COLO668 (cell line): ENCODE results near the gene IFT57.
"Not testable (repeated sequence)": the region's sequence is repeated elsewhere in the genome, so short reads cannot be mapped to it uniquely, and the experiment has no call there.

Experiments
- DNase-seq: peaks from one replicate; lab custom pipeline; 2025; ENCODE audit not compliant: unreplicated experiment; lab: John Stamatoyannopoulos, UW

The IFT57 gene

DNA sequence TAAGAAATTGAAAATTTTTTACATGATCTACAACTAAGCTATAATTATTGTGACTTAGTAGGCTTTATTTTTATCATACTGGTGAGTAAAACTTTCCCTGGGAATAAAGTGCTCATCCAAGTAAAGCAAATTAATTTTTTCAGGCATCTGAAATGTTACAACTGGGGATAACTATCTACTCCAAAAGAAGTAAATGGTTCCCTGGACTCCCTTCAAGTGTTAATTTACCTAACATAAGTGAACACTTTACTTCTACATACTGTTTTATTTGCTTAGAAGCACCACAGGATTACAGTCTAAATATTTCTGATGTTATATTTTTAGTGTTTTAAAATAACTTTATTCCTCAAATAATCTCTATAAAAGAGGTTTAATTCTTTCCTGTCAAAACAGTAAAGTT is 57.8 kb downstream of the IFT57 start:
- no peak for DNase-seq

DNA sequence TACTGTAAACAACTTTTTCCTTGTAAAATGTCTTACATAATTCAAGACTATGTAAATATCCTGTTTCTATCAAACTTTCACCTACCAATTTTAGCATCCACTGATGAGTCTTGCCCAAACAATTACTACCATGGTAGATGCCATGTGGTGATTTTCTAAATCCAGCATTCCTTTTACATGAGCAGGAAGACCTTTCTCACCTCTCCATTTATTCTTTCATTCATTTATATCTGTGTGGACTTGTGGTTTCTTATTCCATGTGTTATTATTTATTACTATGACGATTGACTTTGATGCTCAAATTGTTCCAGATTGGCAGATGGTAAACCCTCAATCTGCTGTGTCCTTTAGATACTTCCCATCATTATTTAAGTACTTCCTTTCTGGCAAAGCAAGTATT is 62.4 kb downstream of the IFT57 start:
- no peak for DNase-seq

DNA sequence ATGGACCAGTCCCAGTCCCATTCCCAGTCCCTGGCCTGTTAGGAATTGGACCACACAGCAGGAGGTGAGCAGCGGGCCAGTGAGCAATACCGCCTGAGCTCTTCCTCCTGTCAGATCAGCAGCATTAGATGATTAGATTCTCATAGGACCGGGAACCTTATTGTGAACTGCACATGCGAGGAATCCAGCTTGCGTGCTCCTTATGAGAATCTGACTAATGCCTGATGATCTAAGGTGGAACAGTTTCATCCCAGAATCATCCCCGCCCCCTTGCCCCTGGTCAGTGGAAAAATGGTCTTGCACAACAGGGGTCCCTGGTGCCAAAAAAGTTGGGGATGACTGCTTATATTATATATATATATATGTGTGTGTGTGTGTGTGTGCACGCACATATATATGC is 63.1 kb downstream of the IFT57 start:
- DNase-seq, result no peak

DNA sequence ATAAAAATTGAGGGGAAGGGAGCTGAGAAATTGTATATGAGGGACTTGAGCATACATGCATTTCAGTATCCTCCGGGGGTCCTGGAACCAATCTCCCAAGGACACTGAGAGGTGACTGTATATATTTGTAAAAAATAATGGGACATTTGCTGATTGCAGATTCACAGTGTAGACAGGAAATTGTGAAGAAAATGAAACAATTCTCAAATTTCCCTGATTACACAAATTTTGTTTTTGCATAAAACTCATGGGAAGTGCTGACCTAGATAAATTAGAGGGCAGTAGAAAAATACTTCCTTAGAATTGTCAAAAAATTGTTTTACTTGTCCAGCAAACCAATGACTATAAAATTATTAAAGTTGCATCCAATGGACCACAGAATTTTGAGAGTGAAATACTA is 64.0 kb downstream of the IFT57 start:
- DNase-seq, result no peak

DNA sequence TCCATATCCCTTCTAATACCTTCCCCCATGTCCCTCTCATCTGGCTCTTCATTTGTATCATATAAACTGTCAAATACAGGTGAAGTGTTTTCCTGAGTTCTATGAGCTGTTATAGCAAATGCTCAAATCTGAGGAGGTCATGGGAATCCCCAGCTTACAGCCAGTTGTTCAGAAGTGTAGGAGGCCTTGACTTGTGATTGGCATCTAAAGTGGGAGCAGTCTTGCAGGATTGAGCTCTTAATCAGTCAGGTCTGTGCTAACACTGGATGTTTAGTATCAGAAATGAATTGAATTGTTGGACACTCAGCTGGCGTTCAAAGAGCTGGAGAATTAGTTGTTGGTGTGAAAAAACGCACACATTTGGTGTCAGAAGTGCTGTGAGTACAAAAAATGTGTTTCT is 65.0 kb downstream of the IFT57 start:
- DNase-seq, result no peak

DNA sequence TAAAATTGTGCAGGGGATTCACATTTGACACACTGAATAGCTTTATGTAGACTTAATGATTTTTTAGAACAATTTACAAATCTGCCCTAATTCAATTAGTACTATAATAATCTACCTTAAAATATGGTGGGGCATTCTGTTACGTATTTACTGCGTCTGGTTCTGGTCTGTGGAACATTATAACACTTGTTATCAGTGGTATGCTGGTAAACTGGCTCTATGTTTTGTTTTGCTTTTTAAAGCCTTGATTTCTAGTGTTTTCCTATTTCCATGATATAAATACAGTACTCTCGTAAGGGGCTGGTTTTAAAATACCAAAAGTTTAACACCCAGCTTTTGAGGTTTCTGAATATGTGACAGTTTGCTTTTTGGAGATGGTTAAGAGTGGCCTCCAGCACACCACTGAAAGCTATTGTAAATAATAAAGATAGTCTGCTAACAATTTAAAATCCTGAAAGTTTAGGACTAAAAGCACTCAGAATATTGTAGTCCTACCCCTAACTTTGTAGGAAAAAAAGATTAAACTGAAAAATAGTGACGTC is 65.8 kb downstream of the IFT57 start:
- DNase-seq, result no peak

DNA sequence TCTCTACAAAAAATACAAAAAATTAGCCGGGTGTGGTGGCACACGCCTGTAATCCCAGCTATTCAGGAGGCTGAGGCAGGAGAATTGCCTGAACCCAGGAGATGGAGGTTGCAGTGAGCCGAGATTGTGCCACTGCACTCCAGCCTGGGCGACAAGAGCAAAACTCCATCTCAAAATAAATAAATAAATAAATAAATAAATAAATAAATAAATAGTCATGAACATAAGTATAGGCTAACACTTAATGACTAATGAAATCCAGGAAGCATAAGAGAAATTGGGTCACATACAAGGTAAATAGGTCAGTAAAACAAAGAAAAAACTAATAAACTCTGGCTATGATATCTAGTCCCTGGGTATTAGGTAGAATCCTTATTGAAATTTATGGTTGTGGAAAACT is 66.6 kb downstream of the IFT57 start:
- not testable (repeated sequence) for DNase-seq

DNA sequence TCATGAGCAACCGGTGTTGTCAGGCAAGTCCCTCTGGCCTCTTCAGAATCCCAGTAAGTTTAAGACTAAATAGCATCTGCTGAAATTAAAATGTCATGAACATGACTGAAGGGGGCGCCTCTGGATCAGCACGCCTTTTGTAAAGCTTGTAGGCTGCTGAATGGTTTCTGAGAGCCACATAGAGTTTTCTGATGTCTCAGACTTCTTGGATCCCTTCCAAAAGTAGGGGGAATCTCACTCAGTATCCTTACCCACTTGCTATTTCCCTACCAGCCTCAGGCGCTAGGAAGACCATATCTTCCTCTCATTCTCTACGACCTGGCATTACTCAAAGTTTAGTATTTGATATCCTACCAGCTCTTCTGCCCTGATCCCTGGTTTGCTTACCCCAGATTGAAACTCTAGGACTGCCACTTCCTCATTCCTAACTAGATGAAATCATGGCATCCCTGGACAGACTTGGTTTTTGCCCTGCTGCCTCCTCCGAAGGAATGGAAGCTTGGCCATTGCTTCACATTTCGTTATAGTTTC is 68.7 kb downstream of the IFT57 start:
- DNase-seq, result peak; percentile 1

DNA sequence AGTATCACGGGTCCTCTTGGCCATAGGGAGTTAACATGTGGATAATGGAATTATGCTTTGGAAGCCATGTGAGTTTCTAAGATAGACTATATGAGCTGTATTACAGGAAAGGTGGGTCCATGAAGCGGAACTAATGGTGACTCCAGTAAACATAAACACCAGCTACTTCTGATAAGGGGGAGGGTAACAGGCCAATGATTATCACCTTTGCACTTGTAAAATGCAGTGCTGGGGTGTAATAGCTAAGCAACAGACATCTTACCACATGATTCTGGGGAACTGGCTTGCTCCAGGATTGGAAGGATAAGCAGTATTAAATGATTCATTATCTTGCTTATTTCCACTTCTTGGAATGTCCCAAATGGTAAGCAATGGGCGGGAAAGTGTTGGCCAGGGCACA is 70.0 kb downstream of the IFT57 start:
- DNase-seq, result no peak

DNA sequence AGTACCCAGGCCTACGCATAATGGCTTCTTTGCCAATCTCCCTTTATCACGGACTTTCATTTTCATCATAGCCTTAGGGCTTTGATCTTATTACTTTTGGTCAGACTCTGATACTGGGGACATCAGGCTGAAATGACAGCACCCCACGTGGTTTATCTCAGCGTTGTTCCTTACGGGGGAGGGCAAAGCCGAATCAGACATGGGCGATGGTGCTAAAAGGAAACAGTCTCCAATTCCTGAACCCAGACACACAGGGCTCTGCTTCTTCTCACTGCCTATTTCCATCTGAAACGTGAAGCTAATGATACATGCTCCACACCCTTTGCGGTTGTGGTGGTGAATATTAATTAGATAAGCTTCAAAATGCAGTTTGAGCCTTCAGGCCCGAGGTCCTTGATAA is 72.0 kb downstream of the IFT57 start:
- no peak for DNase-seq

DNA sequence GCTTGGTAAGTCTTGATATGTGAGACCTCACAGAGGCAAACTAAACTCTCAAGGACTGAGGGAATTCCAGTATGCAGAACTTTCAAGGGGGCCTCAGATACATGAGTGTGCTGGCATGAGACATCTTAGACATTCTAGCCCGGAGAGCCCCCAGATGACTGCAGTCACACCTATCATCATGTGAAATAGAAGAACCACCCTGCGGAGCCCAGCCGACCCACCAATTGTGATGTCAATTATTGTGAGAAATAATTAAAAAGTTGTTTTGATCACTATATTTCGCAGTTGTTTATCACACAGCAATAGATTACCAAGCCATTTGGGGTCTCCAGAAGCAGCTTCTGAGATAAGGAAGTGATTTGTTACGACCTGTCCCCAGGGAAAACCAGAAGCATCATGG is 76.1 kb downstream of the IFT57 start:
- DNase-seq, result no peak

DNA sequence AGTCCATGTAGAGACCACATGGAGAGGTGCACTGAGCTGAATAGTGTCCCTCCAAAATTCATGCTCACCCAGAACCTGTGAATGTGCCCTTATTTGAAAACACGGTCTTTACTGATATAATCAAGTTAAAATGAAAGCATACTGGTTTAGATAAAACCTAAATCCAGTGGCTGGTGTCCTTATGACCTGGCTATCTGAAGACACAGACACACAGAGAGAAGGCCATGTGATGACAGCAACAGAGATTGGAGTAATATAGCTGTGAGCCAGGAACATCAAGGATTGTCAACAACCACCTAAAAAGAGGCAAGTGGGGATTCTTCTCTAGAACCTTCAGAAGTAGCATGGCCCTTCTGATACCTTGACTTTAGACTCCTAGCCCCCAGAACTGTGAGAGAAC is 76.6 kb downstream of the IFT57 start:
- DNase-seq, result no peak

DNA sequence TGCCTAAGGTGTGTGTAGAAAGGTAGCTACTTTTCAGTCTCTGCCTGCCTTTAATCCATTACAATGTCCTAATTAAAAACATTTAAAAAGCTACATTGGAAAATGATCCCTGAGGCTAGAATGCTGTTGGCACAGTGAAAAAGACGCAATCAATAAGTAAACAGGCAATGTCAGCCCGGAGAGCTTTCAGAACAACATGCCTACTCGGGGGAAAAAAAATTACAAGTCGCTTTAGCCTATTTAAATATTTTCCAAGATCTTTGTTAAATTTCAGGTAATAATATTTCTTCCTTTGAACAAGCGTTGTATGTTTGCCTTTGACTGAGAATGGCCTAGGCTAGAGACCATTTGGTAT is 84.8 kb downstream of the IFT57 start:
- DNase-seq, result no peak

DNA sequence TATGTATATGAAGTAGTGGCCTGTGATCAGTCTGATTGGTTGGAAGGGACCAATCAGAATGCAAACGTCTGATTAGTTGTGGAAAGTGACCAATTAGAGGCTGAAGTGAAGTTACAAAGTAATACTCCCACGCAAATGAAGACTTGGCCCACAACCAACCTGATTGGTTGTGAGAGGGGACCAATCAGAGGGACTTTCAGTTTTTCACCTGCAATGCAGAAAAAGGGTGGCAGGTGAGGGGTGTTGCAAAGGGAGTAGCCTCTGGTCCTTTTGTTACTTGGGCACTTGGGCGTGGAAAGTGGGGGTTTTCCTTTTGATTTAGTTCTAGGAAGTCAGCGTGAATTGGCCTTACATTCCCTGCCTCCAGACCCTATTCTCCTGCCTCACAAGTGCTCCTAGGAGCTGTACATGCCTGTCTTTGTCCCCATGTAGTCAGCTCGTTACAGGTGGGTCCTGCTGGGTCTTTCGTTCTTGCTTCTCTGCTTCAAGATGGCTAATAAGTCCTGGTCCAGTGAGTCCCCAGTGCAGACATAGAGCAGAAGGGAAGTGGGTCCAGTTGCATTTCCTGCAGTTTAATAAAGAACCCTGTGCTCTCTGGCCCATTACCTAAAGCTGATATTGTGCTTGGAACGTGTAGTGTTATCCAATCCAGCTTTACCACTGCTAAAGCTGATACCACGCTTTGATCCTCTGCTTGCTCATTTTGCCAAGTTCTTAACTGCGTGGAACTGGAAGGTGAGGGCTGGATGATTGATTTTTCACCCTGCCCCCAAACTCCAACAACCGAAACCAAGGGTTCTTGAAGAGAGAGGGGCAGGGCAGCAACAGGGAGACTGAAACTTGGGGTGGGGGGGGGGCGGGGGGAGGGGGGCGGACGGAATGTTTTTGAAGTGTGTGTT is 85.4 kb downstream of the IFT57 start:
- DNase-seq, result no peak

DNA sequence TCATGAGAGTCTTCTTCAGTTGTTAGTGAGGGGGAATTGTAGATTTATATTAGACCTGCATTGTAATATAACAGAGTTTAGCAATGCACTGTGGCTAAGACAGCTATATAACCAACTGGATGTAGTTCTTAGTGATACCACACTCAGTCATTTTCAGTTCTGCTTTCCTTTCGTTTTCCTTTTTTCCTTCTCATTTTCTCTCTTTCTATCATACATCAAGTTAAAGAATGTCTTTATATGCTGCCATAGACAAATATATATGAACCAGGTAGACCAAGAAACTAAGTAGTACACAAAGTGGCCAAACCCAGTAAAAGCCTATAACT is 87.7 kb downstream of the IFT57 start:
- DNase-seq, result no peak

DNA sequence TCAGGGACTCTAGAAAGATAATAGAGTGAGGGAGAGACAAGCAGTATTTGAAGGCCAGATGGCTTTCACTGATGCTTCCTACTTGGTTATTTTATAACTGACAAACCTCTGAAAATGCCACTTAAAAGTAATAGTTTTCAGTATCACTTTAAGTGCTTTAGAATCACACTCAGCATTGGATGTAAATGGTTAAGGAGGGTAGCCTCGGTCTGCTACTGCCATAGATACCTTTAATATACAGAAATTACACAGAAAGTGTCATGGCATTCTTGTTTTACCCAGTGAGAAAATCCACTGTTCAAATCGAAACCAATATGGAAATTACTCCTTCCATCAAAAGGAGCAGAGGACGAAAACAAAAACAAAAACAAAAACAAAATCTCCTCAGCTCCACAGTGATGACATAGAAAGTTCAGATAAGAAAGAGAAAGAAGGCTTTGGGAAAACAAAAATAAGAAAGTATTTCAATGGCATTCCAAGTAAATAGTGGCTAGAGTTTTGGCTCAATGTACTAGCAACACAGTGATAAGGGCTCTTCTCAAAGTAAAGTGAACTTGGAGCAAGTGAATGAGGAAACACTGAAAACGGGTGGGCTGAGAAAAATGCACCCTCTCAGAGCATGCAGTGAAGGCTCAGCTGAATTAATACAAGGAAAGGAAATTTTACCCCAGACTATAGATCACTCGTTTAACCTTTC is 88.2 kb downstream of the IFT57 start:
- no peak for DNase-seq

DNA sequence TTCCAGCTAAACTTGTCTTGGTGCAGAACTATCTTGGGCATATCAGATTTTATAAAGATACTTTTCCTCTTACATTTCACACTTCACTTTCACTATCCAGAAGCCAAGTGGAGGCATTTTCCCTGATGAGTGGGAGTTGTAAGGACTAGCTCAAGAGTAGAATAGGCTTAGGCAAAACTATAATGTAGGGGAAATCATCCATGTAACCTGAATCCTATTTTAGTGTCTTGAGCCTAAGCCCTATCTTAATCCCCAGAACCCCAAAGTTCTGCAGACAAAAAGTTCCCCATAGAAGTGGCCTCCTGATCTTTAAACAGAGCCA is 89.2 kb downstream of the IFT57 start:
- no peak for DNase-seq

DNA sequence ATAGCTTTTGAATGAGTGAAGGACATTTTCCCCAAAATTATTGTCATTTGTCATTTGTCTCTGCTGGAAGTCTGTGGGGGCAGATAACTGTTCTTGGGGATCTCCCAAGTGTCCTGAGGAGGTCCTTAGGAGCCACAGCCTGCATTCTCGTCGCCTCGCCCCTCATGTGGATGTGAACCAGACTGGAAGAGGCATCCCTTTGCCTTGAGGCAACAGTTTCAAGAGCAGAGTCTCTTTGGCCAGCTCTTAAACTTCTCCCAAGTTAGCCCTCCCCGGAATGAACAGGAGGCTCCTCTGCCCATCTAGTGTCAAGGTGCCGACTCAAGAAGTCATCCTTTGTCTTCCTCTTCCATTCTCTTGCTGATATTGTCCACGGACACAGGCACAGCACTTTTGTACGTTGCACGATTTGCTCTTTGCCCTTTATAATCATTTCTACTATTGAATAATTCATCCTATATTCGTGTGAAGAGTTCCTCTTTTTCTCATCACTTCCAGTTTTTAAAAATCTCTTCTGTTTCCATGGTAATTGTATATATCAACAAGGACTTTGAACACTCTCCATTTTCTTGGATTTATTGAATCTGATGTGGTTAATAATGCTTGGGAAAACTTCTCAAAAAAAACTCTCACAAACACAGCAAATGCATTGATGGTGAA is 90.6 kb downstream of the IFT57 start:
- no peak for DNase-seq

DNA sequence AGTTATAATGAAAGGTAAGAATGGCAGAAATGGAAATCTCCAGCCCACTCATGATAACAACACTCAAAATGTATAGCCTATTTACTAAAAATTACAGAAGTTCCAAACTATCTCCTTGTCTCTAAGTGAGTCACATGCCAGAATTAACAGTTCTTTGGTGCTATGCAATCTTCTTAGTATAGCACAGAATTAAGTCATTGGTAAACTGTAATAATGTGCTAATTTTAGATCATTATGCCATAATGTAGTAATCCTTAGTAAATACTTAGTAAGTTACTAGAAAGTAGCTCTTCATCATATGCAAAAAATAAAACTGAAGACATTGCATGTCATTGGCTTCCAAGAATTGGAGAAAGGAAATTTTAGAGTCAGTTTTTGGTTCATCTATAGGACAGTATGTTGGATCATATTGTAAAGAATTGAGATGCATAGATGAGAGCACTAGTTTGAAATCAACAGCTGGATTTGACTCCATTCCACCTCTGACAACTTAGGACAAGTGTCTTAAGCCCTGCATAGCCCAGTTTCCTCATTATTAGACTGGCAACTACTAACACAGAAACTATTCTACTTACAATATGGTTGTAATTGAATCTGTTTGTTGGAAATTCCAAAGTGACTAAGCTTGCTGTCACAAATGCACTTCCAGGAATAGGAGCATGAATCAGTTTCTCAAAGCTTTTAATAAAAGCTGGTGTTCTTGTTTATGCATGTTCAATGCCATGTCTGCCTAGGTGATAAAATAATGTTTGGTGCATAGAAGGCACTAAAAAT is 91.3 kb downstream of the IFT57 start:
- DNase-seq, result no peak

DNA sequence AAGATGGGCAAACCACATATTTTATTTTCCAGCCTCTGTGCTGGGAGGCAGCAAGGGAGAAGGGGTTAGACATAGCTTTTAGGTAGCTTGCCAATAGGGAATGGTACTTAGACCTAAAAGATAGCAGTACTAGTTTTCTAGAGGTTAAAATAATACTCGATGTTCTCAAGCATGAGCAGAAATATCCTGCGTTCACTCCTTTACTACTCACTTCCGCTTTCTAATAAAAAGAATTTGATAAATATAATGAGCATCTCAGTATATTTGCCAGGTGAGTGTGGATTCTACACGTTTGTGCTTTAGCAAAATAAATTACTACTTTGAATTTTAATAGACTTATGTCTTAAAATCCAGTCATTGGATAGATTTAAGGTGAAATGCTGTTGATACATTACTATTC is 92.0 kb downstream of the IFT57 start:
- no peak for DNase-seq

DNA sequence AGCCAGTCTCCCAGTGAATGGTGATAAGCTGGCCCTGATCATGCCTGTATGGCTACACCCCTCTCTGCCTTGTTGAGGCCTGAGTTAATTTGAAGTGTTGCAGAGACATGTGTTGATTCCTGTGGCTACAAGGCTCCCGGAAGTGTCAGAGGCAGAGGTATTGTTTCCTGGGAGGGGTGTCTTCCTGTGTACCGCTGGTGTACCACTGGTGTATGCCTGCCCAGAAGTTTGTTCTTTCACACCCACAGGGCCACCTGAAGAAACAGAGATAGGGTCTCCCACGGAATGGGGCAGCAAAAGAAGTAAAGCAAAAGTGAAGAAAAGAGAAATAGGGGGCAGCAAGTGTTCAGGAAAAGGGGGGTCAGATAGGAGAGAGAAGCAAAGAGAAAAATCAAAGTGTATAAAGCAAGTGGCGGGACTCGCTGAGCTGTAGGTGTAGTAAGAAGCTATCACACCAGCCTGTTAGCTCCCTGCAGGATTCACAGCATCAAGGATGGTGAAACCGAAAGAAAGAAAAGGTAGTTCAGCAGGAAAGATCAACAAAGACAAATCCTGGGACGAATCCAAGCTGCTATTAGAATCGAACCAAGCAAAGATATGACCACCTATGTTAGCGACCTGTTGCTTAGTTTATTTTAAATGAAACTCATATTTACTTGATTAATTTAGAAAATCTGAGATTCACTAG is 94.8 kb downstream of the IFT57 start:
- no peak for DNase-seq
